HepG2 (cell line): ENCODE data around the gene NABP2. TPM values are rescaled to one million over a fixed set of nuclear protein-coding genes. Genes with fewer than 3 reads are reported as not detected.

ENCODE experiments used
- ATAC-seq: fragments of 200-7000 bp; cut with Tn5 transposase; 3 replicates; pipeline ENCODE4 v1.9.1; 2020; ENCODE audit warnings: mild to moderate bottlenecking, moderate library complexity
- BruUV-seq: library from RNA; stranded (reverse); fragments of 400-500 nt; replicated peaks from 2 replicates; lab custom pipeline; 2021; lab: Mats Ljungman, UMichigan
- CTCF ChIA-PET: fragments of 300-600 bp; formaldehyde crosslinking; extraction: SDS; loops from one replicate; lab custom pipeline; 2021; ENCODE audit warnings: low total read pairs, inconsistent platforms, low intra/inter-chr PET ratio; lab: Yijun Ruan, JAX
- POLR2A ChIA-PET: fragments of 350-600 bp; sonication (Branson Sonifier 250); formaldehyde crosslinking; loops from one replicate; lab custom pipeline; 2020; ENCODE audit warnings: antibody characterized with exemption, inconsistent platforms; lab: Yijun Ruan, JAX
- DNase-seq: peaks from one replicate; pipeline ENCODE4 v3.0.0-alpha.2; 2015; ENCODE audit warnings: low spot score
- FAIRE-seq: peaks from 3 replicates; lab custom pipeline; 2011; peaks lifted over from hg19 to GRCh38; lab: Jason Lieb, UNC
- H2AFZ ChIP-seq: one replicate; pipeline ENCODE4 v1.6.1; 2011; ENCODE audit warnings: low read length, inconsistent platforms
- H3K27ac ChIP-seq: fragments of 300-600 bp; 3 replicates; pipeline ENCODE4 v1.8.0; 2011; ENCODE audit warnings: mixed run types, mild to moderate bottlenecking, mixed read lengths, low read length, inconsistent platforms; ENCODE audit not compliant: insufficient read depth; ENCODE audit errors: extremely low read length
- H3K27me3 ChIP-seq, 2 experiments: fragments of 200-600 bp in 1 of 2; 2 replicates in 1 of 2; 3 replicates in 1 of 2; pipeline versions ENCODE4 v1.6.0 to v1.8.0; 2011; ENCODE audit warnings: low read length in 2 of 2, mild to moderate bottlenecking in 2 of 2, moderate library complexity in 2 of 2, inconsistent platforms in 1 of 2; ENCODE audit not compliant: insufficient read depth in 2 of 2, control insufficient read depth in 1 of 2
- H3K36me3 ChIP-seq, 2 experiments: fragments of 200-600 bp in 1 of 2; replicated peaks in 1 of 2; 2 replicates in 1 of 2; 3 replicates in 1 of 2; pipeline versions ENCODE4 v1.5.1 to v1.8.0; 2011; ENCODE audit warnings: low read length in 2 of 2, inconsistent platforms in 1 of 2; ENCODE audit not compliant: insufficient read depth in 2 of 2, control insufficient read depth in 1 of 2
- H3K4me1 ChIP-seq: 2 replicates; pipeline ENCODE4 v1.5.1; 2012; ENCODE audit warnings: low read length, inconsistent platforms; ENCODE audit not compliant: insufficient read depth
- H3K4me2 ChIP-seq: 2 replicates; pipeline ENCODE4 v1.6.0; 2011; ENCODE audit warnings: low read depth, low read length, inconsistent platforms
- H3K4me3 ChIP-seq, 3 experiments: fragments of 200-600 bp in 1 of 3; sonication (generic), shearing (Covaris generic) in 1 of 3; replicated peaks in 1 of 3; 2 replicates each; pipeline ENCODE4 v1.5.1; 2011 to 2016; ENCODE audit warnings: low read length in 3 of 3, inconsistent platforms in 2 of 3, low read depth in 2 of 3, mild to moderate bottlenecking in 2 of 3, control low read depth in 1 of 3, mixed read lengths in 1 of 3; ENCODE audit not compliant: insufficient read depth in 1 of 3
- H3K79me2 ChIP-seq: one replicate; pipeline ENCODE4 v1.6.1; 2011; ENCODE audit warnings: low read length, inconsistent platforms; ENCODE audit not compliant: insufficient read depth
- H3K9ac ChIP-seq: 2 replicates; pipeline ENCODE4 v1.6.0; 2011; ENCODE audit warnings: mild to moderate bottlenecking, low read depth, low read length, inconsistent platforms; ENCODE audit not compliant: insufficient read depth
- H3K9me3 ChIP-seq: 2 replicates; pipeline ENCODE4 v1.5.1; 2012; ENCODE audit warnings: mild to moderate bottlenecking, low read length
- H4K20me1 ChIP-seq: 2 replicates; pipeline ENCODE4 v1.6.0; 2011; ENCODE audit warnings: inconsistent platforms, mild to moderate bottlenecking, low read length, moderate library complexity; ENCODE audit not compliant: insufficient read depth
- ATF7-NPFF ChIP-seq: sonication (generic); formaldehyde crosslinking; IDR thresholded peaks from 2 replicates; pipeline ENCODE4 v1.8.1; 2023; ENCODE audit warnings: mild to moderate bottlenecking, low read depth, missing genetic modification reagents, moderate library complexity
- ATM ChIP-seq: fragments of 450-650 bp; IDR thresholded peaks from 2 replicates; pipeline ENCODE4 v1.7.1; 2017; ENCODE audit warnings: mild to moderate bottlenecking, borderline replicate concordance
- FOXC1 ChIP-seq: sonication (generic); formaldehyde crosslinking; IDR thresholded peaks from 2 replicates; pipeline ENCODE4 v1.8.0; 2022; ENCODE audit warnings: mild to moderate bottlenecking, missing genetic modification reagents, borderline replicate concordance
- GABPB1 ChIP-seq: IDR thresholded peaks from 2 replicates; pipeline ENCODE4 v1.6.1; 2016; ENCODE audit warnings: mild to moderate bottlenecking, missing genetic modification reagents, moderate library complexity, missing compliant biosample characterization
- NFIC ChIP-seq: IDR thresholded peaks from 2 replicates; pipeline ENCODE4 v1.6.1; 2012; ENCODE audit warnings: mild to moderate bottlenecking, low read length, inconsistent platforms
- PTBP1 ChIP-seq: fragments of 200-400 bp; formaldehyde crosslinking; IDR thresholded peaks from 2 replicates; pipeline ENCODE4 v1.6.1; 2018; ENCODE audit warnings: low read length, low read depth; ENCODE audit not compliant: poor library complexity, severe bottlenecking
- RXRA ChIP-seq: sonication (generic); formaldehyde crosslinking; IDR thresholded peaks from 2 replicates; pipeline ENCODE4 v1.5.1; 2020; ENCODE audit warnings: missing genetic modification reagents
- SIN3B ChIP-seq: fragments of 150-350 bp; IDR thresholded peaks from 2 replicates; pipeline ENCODE4 v1.6.1; 2014; ENCODE audit warnings: low read length
- SIX4 ChIP-seq: sonication (generic); formaldehyde crosslinking; IDR thresholded peaks from 2 replicates; pipeline ENCODE4 v1.4.0; 2020; ENCODE audit warnings: missing genetic modification reagents
- ZMAT3 ChIP-seq: sonication (generic); formaldehyde crosslinking; conservative IDR thresholded peaks from 2 replicates; pipeline ENCODE4 v1.7.0; 2021; ENCODE audit warnings: missing genetic modification reagents
- ZNF501 ChIP-seq: sonication (generic); formaldehyde crosslinking; IDR thresholded peaks from 2 replicates; pipeline ENCODE4 v1.5.1; 2020; ENCODE audit warnings: mild to moderate bottlenecking, moderate library complexity, missing genetic modification reagents
- ZNF670 ChIP-seq: sonication (generic); formaldehyde crosslinking; IDR thresholded peaks from 2 replicates; pipeline ENCODE4 v1.8.0; 2022; ENCODE audit warnings: mild to moderate bottlenecking, missing genetic modification reagents, borderline replicate concordance
- ZNF850 ChIP-seq: sonication (generic); formaldehyde crosslinking; conservative IDR thresholded peaks from 2 replicates; pipeline ENCODE4 v1.9.0; 2021; ENCODE audit warnings: mild to moderate bottlenecking, missing genetic modification reagents
- WGBS: methylation state at CpG from one replicate; pipeline ENCODE4 v1.1.6; 2017; ENCODE audit warnings: low lambda C conversion rate; 5-methylcytosine and 5-hydroxymethylcytosine counted together
- in situ Hi-C: cut with HindIII; loops from 2 replicates; pipeline ENCODE4 v1.10.0; 2017; ENCODE audit warnings: low pct_unique_long_range_greater_than_20kb; ENCODE audit not compliant: extremely low pct_ligation_motif_present
- intact Hi-C: fragments of 100-400 bp; cut with micrococcal nuclease; formaldehyde crosslinking; loops from one replicate; pipeline ENCODE4 v1.10.0; 2022; ENCODE audit not compliant: unreplicated experiment
- polyA plus RNA-seq, 8 experiments: library from polyadenylated mRNA; depleted of rRNA in 3 of 8; stranded (reverse) in 7 of 8; unstranded in 1 of 8; fragments of >200 nt; fragmentation: Illumina TruSeq in 4 of 8; extraction: Trizol in 4 of 8; gene quantifications; 2 replicates each; pipeline versions ENCODE4 v1.2.1 to v1.2.3, GENCODE V29; 2011 to 2016; ENCODE audit warnings: low read depth in 4 of 8, missing spikeins in 1 of 8, mixed read lengths in 1 of 8; ENCODE audit not compliant: insufficient read depth in 1 of 8
- total RNA-seq, 5 experiments: library from RNA; depleted of rRNA; stranded (reverse); fragments of >200 nt; fragmentation: Illumina TruSeq; extraction: Trizol; gene quantifications; 2 replicates each; pipeline ENCODE4 v1.2.3, GENCODE V29; 2016; ENCODE audit warnings: low read depth in 1 of 5
- TF ChIP-seq, protein P1 (sequence below): sonication (generic); formaldehyde crosslinking; IDR thresholded peaks from 2 replicates; pipeline ENCODE4 v1.9.0; 2022; ENCODE audit warnings: low read depth, missing genetic modification reagents
- TF ChIP-seq, protein P2 (sequence below): sonication (generic); formaldehyde crosslinking; IDR thresholded peaks from 2 replicates; pipeline ENCODE4 v1.5.1; 2020; ENCODE audit warnings: mild to moderate bottlenecking, missing genetic modification reagents, borderline replicate concordance
- TF ChIP-seq, protein P3 (sequence below): sonication (generic); formaldehyde crosslinking; IDR thresholded peaks from 2 replicates; pipeline ENCODE4 v1.4.0; 2020; ENCODE audit warnings: missing genetic modification reagents
- TF ChIP-seq, protein P4 (sequence below): sonication (generic); formaldehyde crosslinking; conservative IDR thresholded peaks from 2 replicates; pipeline ENCODE4 v1.8.0; 2022; ENCODE audit warnings: low read depth, missing genetic modification reagents

The NABP2 gene
- total and polyA plus RNA-seq, 2 of the 13 experiments (the other 11 are each of a cell fraction or from before 2014, with no cell fraction given), result 33.2 to 35.5 TPM

DNA sequence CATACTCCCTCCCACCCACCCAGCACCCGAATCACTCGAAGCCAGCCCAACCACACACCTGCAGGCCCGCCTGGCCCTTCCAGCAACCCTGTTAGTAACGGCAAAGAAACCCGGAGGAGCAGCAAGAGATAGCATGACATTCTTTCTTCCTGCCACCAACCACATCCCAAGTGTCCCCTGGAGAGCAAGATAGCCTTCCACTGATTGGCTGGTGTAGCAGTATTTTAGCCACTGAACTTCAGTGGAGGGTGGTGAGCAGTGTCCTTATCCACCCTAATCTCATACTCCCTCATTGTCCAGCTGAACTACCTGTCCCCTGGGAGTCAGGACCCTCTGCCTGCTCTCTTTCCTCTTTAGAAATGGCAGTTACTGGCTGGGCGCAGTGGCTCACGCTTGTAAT is 4.9 kb downstream of the NABP2 start:
- H3K79me2 ChIP-seq, result peaks cover 24% of the 10 kb centered on the region
- no peak overlapping the region for H3K4me2 ChIP-seq
- H2AFZ ChIP-seq, result no peak overlapping the region
- WGBS, result 96% methylated on average over 7 of the region's 7 CpGs
- in situ Hi-C loops, result no loop called here
- H3K9me3 ChIP-seq, result no peaks in the 10 kb centered on the region
- no peaks in the 10 kb centered on the region for H3K27me3 ChIP-seq
- H3K4me3 ChIP-seq, result no peak overlapping the region
- ATAC-seq, result no peak
- BruUV-seq, result no TSS peak
- DNase-seq, result no peak
- FAIRE-seq, result no peak
- H3K36me3 ChIP-seq, result no peaks in the 10 kb centered on the region; a peak in 2 of 5 replicates
- ChIA-PET POLR2A (interaction anchor here (0.8 to 5.8 kb wide), 2 partner anchors 8 to 101 kb away, joined by 3 to 96 read pairs; partner anchors contain the start of genes ESYT1 and RNF41), CTCF (interaction anchor here (1.3 kb wide), 1 partner anchor 29 kb away, joined by 6 read pairs; the partner anchor contains the start of gene ANKRD52)
- H4K20me1 ChIP-seq, result no peaks in the 10 kb centered on the region
- H3K9ac ChIP-seq, result no peak overlapping the region
- peak overlapping the region; percentile 99 for H3K27ac ChIP-seq
- intact Hi-C loops, result no loop called here
- H3K4me1 ChIP-seq, result peaks cover 47% of the 10 kb centered on the region
- TF ChIP-seq, protein P1, sequence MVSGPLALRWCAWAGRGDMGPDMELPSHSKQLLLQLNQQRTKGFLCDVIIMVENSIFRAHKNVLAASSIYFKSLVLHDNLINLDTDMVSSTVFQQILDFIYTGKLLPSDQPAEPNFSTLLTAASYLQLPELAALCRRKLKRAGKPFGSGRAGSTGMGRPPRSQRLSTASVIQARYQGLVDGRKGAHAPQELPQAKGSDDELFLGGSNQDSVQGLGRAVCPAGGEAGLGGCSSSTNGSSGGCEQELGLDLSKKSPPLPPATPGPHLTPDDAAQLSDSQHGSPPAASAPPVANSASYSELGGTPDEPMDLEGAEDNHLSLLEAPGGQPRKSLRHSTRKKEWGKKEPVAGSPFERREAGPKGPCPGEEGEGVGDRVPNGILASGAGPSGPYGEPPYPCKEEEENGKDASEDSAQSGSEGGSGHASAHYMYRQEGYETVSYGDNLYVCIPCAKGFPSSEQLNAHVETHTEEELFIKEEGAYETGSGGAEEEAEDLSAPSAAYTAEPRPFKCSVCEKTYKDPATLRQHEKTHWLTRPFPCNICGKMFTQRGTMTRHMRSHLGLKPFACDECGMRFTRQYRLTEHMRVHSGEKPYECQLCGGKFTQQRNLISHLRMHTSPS, result no peak
- TF ChIP-seq SIN3B (no peak), ZNF850 (CRISPR knock-in tag) (no peak), ZMAT3 (CRISPR knock-in tag) (no peak), GABPB1 (CRISPR knock-in tag) (no peak), ZNF670 (CRISPR knock-in tag) (no peak), NFIC (no peak), ZNF501 (CRISPR knock-in tag) (no peak), SIX4 (no peak), ATM (no peak), PTBP1 (no peak), RXRA (no peak), ATF7-NPFF (CRISPR knock-in tag) (no peak), FOXC1 (CRISPR knock-in tag) (no peak)
- TF ChIP-seq, protein P2, sequence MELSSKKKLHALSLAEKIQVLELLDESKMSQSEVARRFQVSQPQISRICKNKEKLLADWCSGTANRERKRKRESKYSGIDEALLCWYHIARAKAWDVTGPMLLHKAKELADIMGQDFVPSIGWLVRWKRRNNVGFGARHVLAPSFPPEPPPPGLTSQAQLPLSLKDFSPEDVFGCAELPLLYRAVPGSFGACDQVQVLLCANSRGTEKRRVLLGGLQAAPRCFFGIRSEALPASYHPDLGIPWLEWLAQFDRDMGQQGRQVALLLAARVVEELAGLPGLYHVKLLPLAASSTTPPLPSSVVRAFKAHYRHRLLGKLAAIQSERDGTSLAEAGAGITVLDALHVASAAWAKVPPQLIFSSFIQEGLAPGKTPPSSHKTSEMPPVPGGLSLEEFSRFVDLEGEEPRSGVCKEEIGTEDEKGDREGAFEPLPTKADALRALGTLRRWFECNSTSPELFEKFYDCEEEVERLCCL (CRISPR knock-in tag), result no peak
- TF ChIP-seq, protein P3, sequence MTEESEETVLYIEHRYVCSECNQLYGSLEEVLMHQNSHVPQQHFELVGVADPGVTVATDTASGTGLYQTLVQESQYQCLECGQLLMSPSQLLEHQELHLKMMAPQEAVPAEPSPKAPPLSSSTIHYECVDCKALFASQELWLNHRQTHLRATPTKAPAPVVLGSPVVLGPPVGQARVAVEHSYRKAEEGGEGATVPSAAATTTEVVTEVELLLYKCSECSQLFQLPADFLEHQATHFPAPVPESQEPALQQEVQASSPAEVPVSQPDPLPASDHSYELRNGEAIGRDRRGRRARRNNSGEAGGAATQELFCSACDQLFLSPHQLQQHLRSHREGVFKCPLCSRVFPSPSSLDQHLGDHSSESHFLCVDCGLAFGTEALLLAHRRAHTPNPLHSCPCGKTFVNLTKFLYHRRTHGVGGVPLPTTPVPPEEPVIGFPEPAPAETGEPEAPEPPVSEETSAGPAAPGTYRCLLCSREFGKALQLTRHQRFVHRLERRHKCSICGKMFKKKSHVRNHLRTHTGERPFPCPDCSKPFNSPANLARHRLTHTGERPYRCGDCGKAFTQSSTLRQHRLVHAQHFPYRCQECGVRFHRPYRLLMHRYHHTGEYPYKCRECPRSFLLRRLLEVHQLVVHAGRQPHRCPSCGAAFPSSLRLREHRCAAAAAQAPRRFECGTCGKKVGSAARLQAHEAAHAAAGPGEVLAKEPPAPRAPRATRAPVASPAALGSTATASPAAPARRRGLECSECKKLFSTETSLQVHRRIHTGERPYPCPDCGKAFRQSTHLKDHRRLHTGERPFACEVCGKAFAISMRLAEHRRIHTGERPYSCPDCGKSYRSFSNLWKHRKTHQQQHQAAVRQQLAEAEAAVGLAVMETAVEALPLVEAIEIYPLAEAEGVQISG (CRISPR knock-in tag), result no peak
- TF ChIP-seq, protein P4, sequence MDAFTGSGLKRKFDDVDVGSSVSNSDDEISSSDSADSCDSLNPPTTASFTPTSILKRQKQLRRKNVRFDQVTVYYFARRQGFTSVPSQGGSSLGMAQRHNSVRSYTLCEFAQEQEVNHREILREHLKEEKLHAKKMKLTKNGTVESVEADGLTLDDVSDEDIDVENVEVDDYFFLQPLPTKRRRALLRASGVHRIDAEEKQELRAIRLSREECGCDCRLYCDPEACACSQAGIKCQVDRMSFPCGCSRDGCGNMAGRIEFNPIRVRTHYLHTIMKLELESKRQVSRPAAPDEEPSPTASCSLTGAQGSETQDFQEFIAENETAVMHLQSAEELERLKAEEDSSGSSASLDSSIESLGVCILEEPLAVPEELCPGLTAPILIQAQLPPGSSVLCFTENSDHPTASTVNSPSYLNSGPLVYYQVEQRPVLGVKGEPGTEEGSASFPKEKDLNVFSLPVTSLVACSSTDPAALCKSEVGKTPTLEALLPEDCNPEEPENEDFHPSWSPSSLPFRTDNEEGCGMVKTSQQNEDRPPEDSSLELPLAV (CRISPR knock-in tag), result no peak
